ENCODE results near the gene PXDC1.
"Not testable (repeated sequence)": the region's sequence is repeated elsewhere in the genome, so short reads cannot be mapped to it uniquely, and the experiment has no call there.

Gene PXDC1

DNA sequence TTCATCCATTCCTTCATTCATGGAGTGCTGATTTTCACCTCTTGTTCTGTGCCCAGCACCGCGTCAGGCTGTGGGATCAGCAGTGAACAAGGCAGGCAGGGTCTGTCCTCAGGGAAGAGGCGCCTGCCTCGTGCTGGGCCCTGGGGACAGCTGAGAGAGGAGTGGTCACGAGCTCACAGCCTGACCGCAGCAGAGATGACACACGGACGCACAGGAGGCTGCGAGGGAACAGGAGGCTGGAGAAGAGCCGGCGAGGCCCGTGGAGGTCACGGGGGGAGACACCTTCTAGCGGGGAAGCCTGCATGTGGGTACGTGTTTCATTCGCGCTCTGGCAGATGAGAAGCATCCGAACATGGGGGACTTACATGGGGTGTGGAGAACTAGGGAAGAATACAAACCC lies 27.5 kb downstream of the PXDC1 start:
- no peak for DNase-seq (ENCODE audit: low read depth)
- H3K4me3 ChIP-seq (ENCODE audit: low read depth, low read length) = no peak overlapping the region

DNA sequence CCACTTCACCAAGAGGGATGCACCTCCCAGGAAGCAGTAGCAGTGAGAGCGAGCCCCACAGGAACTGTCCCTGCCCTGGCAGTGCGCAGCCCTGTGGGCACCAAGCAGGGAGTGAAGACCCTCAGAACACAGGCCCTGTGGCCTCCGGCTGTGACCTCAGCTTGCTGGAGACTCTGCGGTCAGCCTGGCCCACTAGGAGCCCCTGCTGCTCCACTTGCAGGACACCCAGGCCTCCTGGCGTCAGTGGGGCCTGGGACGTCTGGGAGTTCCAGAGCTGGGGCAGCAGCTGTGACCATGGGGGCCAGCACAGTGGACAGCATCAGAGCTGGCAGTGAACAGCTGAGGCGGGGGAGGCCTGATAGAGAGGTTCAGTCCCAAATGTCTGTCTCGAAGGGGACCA lies 28.3 kb downstream of the PXDC1 start:
- no peak for DNase-seq (ENCODE audit: low read depth)
- H3K4me3 ChIP-seq (ENCODE audit: low read depth, low read length) = no peak overlapping the region

DNA sequence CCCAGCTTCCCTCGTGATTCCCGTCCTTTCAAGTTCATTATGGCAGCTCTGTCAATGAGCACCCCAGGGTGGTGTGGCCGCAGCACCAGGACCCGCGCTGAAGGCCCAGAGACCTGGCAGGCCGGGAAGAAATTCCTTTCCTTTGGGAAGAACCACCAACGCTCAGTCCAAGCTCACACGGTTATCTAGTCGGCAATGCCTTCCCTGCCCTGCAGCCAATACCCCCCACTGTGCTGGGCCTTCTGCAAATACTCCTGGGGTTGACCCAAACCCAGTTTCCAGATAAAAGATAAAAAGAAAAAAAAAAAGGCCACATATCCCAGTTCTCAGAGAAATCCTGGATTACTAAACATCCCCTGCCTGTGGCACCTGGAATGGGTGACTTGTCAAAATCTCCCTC lies 28.7 kb downstream of the PXDC1 start:
- DNase-seq (ENCODE audit: low read depth) = no peak
- no peak overlapping the region for H3K4me3 ChIP-seq (ENCODE audit: low read depth, low read length)

- no peak for DNase-seq (ENCODE audit: low read depth)
- no peak overlapping the region for H3K4me3 ChIP-seq (ENCODE audit: low read depth, low read length)
Measured at GRCh38 chr6:3721810-3722621, 29.5 kb downstream of the PXDC1 start.

GRCh38 chr6:3720770-3721169 lies 30.7 kb downstream of the PXDC1 start:
- H3K4me3 ChIP-seq (ENCODE audit: low read depth, low read length); DNase-seq (ENCODE audit: low read depth): not testable (repeated sequence)

DNA sequence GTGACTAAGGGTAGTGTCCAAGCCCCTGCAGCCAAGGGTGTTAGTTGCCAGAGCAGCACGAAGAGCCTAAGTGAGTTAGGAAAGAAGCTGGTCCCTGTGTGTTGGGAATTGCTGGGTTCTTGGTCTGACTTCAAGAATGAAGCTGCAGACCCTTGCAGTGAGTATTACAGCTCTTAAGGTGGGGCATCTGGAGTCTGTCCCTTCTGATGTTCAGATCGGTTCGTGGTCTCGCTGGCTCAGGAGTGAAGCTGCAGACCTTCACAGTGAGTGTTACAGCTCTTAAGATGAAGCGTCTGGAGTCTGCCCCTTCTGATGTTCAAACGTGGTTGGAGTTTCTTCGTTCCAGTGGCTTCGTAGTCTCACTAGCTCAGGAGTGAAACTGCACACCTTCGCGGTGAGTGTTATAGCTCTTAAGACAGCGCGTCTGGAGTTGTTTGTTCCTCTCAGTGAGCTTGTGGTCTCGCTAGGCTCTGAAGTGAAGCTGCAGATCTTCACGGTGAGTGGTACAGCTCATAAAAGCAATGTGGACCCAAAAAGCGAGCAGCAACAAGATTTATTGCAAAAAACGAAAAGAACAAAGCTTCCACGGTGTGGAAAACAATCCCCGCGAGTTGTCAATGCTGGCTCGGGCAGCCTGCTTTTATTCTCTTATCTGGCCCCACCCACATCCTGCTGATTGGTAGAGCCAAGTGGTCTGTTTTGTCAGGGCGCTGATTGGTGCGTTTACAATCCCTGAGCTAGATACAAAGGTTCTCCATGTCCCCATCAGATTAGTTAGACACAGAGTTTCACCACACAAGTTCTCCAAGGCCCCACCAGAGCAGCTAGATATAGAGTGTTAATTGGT lies 31.8 kb downstream of the PXDC1 start:
- DNase-seq (ENCODE audit: low read depth) = no peak
- no peak overlapping the region for H3K4me3 ChIP-seq (ENCODE audit: low read depth, low read length)

- DNase-seq (ENCODE audit: low read depth) = no peak
- no peak overlapping the region for H3K4me3 ChIP-seq (ENCODE audit: low read depth, low read length)
Measured at GRCh38 chr6:3718407-3718806, 33.1 kb downstream of the PXDC1 start.

GRCh38 chr6:3715285-3715684 lies 36.2 kb downstream of the PXDC1 start:
- DNase-seq (ENCODE audit: low read depth) = no peak
- no peak overlapping the region for H3K4me3 ChIP-seq (ENCODE audit: low read depth, low read length)

GRCh38 chr6:3714768-3715167 lies 36.7 kb downstream of the PXDC1 start:
- H3K4me3 ChIP-seq (ENCODE audit: low read depth, low read length) = no peak overlapping the region
- no peak for DNase-seq (ENCODE audit: low read depth)

DNA sequence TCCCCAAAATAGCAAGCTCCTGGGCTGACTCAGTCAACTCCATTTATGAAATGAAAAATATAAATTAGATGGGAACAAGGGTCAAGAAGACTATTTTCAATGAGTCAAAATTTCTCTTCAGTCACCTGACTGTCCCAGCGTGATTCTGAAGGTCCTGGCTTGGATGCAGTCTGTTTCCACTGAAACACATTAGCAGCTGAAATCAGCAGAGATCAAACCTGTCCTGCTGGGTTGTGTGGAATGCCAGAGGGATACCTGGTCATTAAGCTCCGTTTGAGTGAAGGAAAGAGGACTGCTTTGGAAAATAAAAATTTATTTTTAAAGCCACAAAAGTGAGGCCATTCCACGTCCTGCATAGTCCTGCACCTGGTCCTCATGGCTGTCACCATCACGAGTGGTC lies 37.4 kb downstream of the PXDC1 start:
- no peak overlapping the region for H3K4me3 ChIP-seq (ENCODE audit: low read depth, low read length)
- no peak for DNase-seq (ENCODE audit: low read depth)

GRCh38 chr6:3712827-3713665 lies 38.5 kb downstream of the PXDC1 start:
- no peak for DNase-seq (ENCODE audit: low read depth)
- H3K4me3 ChIP-seq (ENCODE audit: low read depth, low read length) = no peak overlapping the region

GRCh38 chr6:3711776-3712175 lies 39.7 kb downstream of the PXDC1 start:
- no peak for DNase-seq (ENCODE audit: low read depth)
- H3K4me3 ChIP-seq (ENCODE audit: low read depth, low read length) = no peak overlapping the region

- no peak for DNase-seq (ENCODE audit: low read depth)
- H3K4me3 ChIP-seq (ENCODE audit: low read depth, low read length) = no peak overlapping the region
Measured at GRCh38 chr6:3710403-3710802, 41.1 kb downstream of the PXDC1 start.

DNA sequence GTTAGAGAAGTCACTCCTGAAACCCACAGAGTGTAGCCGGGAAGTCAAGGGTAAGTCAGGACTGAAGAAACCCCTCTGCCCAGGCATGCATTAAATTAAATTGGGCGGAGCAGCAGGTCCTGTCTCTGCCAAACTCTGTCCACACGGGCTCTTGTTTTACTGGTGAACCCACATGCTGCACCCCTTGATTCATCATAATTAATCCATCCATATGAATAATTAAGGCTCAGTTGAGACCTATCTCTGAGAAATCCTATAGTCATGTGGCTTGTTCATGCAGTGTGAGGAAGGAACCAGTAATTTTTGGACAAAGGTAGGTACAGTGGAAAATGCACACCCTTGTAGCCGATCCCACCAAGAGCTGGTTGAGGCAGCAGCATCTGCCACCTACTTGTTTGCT lies 43.0 kb downstream of the PXDC1 start:
- H3K4me3 ChIP-seq (ENCODE audit: low read depth, low read length) = no peak overlapping the region
- DNase-seq (ENCODE audit: low read depth) = no peak

DNA sequence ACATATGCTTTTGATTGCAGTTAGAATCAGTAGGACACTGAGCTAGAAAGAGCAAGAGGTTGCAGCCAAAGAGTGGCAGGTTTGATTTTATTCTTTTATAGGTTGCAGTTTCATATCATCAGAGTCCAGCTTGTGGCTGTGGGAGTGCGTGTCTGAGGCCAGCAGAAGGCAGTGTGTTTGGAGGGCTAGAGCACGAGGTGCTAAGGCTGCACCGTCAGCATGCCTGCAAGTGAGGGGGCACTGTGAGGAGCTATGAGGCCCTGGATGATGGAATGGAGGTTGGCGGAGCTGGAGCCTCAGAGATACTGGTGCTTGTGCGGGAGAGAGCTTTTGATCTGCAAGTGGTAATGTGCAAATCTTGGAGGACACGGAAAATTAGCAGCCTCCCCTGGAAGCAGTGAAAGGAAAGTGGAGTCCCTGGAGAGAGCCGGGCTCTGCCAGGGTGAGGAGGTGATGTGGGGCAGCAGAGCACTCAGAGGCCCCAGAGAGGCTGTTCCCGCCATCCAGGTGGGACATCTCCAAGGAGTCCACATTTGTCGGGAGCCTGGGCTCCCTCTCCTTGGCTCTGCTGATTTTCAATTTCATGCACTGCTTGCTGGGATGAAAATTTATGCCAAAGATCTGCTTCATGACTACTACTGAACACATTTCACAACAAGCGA lies 43.6 kb downstream of the PXDC1 start:
- no peak overlapping the region for H3K4me3 ChIP-seq (ENCODE audit: low read depth, low read length)

GRCh38 chr6:3707024-3707423 lies 44.5 kb downstream of the PXDC1 start:
- no peak for DNase-seq (ENCODE audit: low read depth)
- no peak overlapping the region for H3K4me3 ChIP-seq (ENCODE audit: low read depth, low read length)

More for the DNA sequence above, 43.6 kb downstream of the PXDC1 start:
- DNase-seq (ENCODE audit: low read depth) = no peak

- DNase-seq (ENCODE audit: low read depth) = no peak
- no peak overlapping the region for H3K4me3 ChIP-seq (ENCODE audit: low read depth, low read length)
Measured at GRCh38 chr6:3706547-3706946, 45.0 kb downstream of the PXDC1 start.

GRCh38 chr6:3701631-3702030 lies 49.9 kb downstream of the PXDC1 start:
- DNase-seq (ENCODE audit: low read depth) = no peak
- H3K4me3 ChIP-seq (ENCODE audit: low read depth, low read length) = no peak overlapping the region

- H3K4me3 ChIP-seq (ENCODE audit: low read depth, low read length) = no peak overlapping the region
- DNase-seq (ENCODE audit: low read depth) = no peak
Measured at GRCh38 chr6:3699231-3699630, 52.3 kb downstream of the PXDC1 start.
